Ishikawa (cell line): ENCODE results near the gene PARD3.

Experiments
- CEBPB ChIP-seq: IDR thresholded peaks from 2 replicates; pipeline ENCODE4 v1.6.1; 2012
- CREB1 ChIP-seq: IDR thresholded peaks from 2 replicates; pipeline ENCODE4 v1.6.1; 2012; ENCODE audit warnings: low read depth
- EGR1 ChIP-seq: IDR thresholded peaks from 2 replicates; pipeline ENCODE4 v1.6.1; 2012
- EP300 ChIP-seq: IDR thresholded peaks from 2 replicates; pipeline ENCODE4 v1.6.1; 2012; ENCODE audit warnings: borderline replicate concordance
- FOXM1 ChIP-seq: IDR thresholded peaks from 2 replicates; pipeline ENCODE4 v1.6.1; 2012; ENCODE audit warnings: low read depth, borderline replicate concordance
- NFIC ChIP-seq: IDR thresholded peaks from 2 replicates; pipeline ENCODE4 v1.6.1; 2012
- RAD21 ChIP-seq: IDR thresholded peaks from 2 replicates; pipeline ENCODE4 v1.6.1; 2012; ENCODE audit warnings: low read depth
- TAF1 ChIP-seq: IDR thresholded peaks from 2 replicates; pipeline ENCODE4 v1.6.1; 2012; ENCODE audit warnings: low read depth, mild to moderate bottlenecking
- TCF12 ChIP-seq: IDR thresholded peaks from 2 replicates; pipeline ENCODE4 v1.6.1; 2012; ENCODE audit warnings: low read depth
- TEAD4 ChIP-seq: IDR thresholded peaks from 2 replicates; pipeline ENCODE4 v1.6.1; 2012
- YY1 ChIP-seq: IDR thresholded peaks from 2 replicates; pipeline ENCODE4 v1.6.1; 2012; ENCODE audit warnings: low read depth
- ZBTB7A ChIP-seq: IDR thresholded peaks from 2 replicates; pipeline ENCODE4 v1.6.1; 2012; ENCODE audit warnings: low read depth
- TF ChIP-seq, protein P1 (sequence below): IDR thresholded peaks from 2 replicates; pipeline ENCODE4 v1.6.1; 2012; ENCODE audit warnings: low read depth, mild to moderate bottlenecking
- TF ChIP-seq, protein P2 (sequence below): IDR thresholded peaks from 2 replicates; pipeline ENCODE4 v1.6.1; 2012
- TF ChIP-seq, protein P3 (sequence below): IDR thresholded peaks from 2 replicates; pipeline ENCODE4 v1.6.1; 2012

PARD3 gene

DNA sequence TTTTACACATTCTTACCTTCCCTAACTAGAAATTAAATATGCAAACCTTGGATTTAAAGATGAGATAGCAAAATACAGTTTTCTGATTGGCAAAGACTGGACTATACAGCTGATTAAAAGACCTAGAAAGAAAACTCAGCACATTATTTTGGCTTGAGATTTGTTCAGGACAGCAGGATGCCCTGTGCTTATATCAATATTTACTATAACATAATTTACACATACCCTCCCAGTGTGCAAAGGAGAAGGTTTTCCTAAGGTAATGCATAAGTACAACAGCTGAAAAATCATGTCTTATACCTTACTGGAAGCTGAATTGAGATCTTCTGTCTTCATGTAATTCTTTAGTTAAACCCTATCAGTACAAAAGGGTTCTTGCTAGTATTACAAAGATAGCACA is 458.6 kb downstream of the PARD3 start:
- TF ChIP-seq EP300 = no peak
- TF ChIP-seq RAD21 = no peak
- TF ChIP-seq, protein P1, sequence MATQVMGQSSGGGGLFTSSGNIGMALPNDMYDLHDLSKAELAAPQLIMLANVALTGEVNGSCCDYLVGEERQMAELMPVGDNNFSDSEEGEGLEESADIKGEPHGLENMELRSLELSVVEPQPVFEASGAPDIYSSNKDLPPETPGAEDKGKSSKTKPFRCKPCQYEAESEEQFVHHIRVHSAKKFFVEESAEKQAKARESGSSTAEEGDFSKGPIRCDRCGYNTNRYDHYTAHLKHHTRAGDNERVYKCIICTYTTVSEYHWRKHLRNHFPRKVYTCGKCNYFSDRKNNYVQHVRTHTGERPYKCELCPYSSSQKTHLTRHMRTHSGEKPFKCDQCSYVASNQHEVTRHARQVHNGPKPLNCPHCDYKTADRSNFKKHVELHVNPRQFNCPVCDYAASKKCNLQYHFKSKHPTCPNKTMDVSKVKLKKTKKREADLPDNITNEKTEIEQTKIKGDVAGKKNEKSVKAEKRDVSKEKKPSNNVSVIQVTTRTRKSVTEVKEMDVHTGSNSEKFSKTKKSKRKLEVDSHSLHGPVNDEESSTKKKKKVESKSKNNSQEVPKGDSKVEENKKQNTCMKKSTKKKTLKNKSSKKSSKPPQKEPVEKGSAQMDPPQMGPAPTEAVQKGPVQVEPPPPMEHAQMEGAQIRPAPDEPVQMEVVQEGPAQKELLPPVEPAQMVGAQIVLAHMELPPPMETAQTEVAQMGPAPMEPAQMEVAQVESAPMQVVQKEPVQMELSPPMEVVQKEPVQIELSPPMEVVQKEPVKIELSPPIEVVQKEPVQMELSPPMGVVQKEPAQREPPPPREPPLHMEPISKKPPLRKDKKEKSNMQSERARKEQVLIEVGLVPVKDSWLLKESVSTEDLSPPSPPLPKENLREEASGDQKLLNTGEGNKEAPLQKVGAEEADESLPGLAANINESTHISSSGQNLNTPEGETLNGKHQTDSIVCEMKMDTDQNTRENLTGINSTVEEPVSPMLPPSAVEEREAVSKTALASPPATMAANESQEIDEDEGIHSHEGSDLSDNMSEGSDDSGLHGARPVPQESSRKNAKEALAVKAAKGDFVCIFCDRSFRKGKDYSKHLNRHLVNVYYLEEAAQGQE = no peak
- TF ChIP-seq, protein P2, sequence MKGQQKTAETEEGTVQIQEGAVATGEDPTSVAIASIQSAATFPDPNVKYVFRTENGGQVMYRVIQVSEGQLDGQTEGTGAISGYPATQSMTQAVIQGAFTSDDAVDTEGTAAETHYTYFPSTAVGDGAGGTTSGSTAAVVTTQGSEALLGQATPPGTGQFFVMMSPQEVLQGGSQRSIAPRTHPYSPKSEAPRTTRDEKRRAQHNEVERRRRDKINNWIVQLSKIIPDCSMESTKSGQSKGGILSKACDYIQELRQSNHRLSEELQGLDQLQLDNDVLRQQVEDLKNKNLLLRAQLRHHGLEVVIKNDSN = no peak
- no peak for TF ChIP-seq NFIC
- TF ChIP-seq EGR1 = no peak
- TF ChIP-seq TAF1 = no peak
- no peak for TF ChIP-seq CEBPB

DNA sequence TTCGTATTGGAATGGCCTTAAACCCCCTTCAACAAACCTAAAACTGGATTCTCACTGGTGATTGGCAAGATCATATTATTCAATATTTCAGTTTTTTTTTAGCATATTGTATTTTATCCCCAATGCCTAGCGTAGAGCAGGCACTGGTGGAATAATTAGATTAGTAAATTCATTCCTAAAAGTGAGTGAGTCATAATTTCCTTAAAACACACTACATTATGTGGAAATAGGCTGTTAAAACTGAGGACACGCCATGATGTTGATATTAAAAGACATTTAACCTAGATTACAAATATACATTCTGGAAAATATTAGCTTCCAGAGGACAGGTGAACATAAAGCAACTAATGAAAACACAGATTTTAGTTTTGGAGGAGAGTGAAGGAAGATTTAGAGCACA is 463.9 kb downstream of the PARD3 start:
- TF ChIP-seq, protein P2 = no peak
- TF ChIP-seq NFIC (no peak), RAD21 (no peak), TCF12 (no peak), TEAD4 (no peak), CREB1 (no peak), TAF1 (no peak), ZBTB7A (no peak), FOXM1 (no peak), CEBPB (no peak), EP300 (no peak), EGR1 (no peak), YY1 (no peak)
- TF ChIP-seq, protein P1 = no peak
- TF ChIP-seq, protein P3, sequence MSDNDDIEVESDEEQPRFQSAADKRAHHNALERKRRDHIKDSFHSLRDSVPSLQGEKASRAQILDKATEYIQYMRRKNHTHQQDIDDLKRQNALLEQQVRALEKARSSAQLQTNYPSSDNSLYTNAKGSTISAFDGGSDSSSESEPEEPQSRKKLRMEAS = no peak

DNA sequence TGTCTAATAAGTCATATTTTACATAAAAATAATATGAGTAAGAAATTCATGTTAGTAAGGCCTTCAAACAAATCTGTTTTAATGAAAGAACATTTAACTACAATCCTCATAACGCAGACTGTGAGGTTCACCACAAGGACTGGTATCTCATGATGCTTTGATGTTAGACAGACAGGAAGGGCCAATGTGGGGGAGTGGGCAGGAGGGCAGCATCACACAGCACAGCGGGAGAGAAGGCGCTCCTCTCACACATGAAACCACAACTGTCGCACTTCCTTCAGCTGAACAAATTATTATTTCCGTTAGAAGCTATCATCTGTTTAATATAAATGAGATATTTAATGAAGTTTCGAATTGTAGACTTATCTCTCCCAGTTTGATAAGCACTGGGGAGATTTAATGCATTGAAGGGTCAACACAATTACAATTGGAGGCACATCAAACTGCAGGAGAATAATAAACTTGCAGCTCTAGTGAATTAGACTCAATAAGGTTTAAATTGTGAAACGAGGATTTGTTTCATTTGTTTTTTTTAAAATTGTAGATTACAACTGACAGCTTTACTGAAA is 466.1 kb downstream of the PARD3 start:
- TF ChIP-seq CEBPB (no peak), TCF12 (no peak), YY1 (no peak), EGR1 (no peak), TEAD4 (no peak), TAF1 (no peak), NFIC (no peak), ZBTB7A (no peak), FOXM1 (no peak)
- TF ChIP-seq, protein P2 = no peak

DNA sequence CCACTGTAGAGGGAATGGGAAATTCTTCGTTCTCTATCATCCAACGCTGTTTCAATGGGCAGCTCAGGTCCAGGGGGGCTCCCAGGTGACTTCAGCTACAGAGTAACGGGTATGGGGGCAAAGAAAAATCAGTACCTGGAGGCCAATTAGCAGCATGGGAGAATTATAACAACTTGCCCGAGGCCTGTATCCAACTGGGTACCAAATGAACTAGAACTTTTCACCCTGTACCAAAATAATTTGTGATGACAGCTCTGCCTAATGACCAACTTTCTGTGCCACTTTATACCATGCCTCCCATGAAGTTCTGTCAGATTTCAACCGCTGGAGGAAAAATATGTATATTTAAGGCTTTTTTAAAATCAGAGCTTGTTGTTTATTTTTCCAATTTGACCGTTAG is 467.1 kb downstream of the PARD3 start:
- TF ChIP-seq, protein P3 = no peak
- TF ChIP-seq RAD21 (no peak), ZBTB7A (no peak), EP300 (no peak), TCF12 (no peak), NFIC (no peak), TAF1 (no peak), YY1 (no peak)
- TF ChIP-seq, protein P1 = no peak
- TF ChIP-seq, protein P2 = no peak
